ENCODE measurements around the gene CES2.
A peak's percentile ranks its signal among the peaks of the same experiment; 100 is the strongest.
"Not testable (repeated sequence)": the region's sequence is repeated elsewhere in the genome, so short reads cannot be mapped to it uniquely, and the experiment has no call there.

Gene CES2

GRCh38 chr16:66970775-66971720, 35.7 kb downstream of the CES2 start:
- no peaks in the 10 kb centered on the region for H3K36me3 Mint-ChIP-seq (ENCODE audit: low read depth)
- H3K9me3 Mint-ChIP-seq, result no peaks in the 10 kb centered on the region
- H3K27ac Mint-ChIP-seq, result no peak overlapping the region
- no peak for DNase-seq (ENCODE audit: low spot score)
- no peak overlapping the region for H3K4me3 Mint-ChIP-seq
- peaks cover 12% of the 10 kb centered on the region for H3K4me1 Mint-ChIP-seq (ENCODE audit: low read depth)
- H3K27me3 Mint-ChIP-seq (ENCODE audit: low read depth), result no peaks in the 10 kb centered on the region

- Mint-ChIP-seq H3K27me3 (ENCODE audit: low read depth) (no peaks in the 10 kb centered on the region), H3K4me3 (no peak overlapping the region), H3K9me3 (no peaks in the 10 kb centered on the region), H3K36me3 (ENCODE audit: low read depth) (no peaks in the 10 kb centered on the region), H3K27ac (peak overlapping the region; percentile 15), H3K4me1 (ENCODE audit: low read depth) (peaks cover 22% of the 10 kb centered on the region)
- no peak for DNase-seq (ENCODE audit: low spot score)
These were observed 37.7 kb downstream of the CES2 start for GRCh38 chr16:66972983-66973382.

DNA sequence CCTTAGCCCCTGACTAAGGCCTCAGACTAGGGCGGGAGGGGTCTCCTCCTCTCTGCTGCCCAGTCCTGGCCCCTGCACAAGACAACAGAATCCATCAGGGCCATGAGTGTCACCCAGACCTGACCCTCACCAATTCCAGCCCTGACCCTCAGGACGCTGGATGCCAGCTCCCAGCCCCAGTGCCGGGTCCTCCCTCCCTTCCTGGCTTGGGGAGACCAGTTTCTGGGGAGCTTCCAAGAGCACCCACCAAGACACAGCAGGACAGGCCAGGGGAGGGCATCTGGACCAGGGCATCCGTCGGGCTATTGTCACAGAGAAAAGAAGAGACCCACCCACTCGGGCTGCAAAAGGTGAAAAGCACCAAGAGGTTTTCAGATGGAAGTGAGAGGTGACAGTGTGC, 38.4 kb downstream of the CES2 start:
- Mint-ChIP-seq H3K4me1 (ENCODE audit: low read depth) (peaks cover 27% of the 10 kb centered on the region), H3K4me3 (no peak overlapping the region), H3K27me3 (ENCODE audit: low read depth) (no peaks in the 10 kb centered on the region), H3K9me3 (no peaks in the 10 kb centered on the region), H3K27ac (no peak overlapping the region), H3K36me3 (ENCODE audit: low read depth) (no peaks in the 10 kb centered on the region)
- no peak for DNase-seq (ENCODE audit: low spot score)

DNA sequence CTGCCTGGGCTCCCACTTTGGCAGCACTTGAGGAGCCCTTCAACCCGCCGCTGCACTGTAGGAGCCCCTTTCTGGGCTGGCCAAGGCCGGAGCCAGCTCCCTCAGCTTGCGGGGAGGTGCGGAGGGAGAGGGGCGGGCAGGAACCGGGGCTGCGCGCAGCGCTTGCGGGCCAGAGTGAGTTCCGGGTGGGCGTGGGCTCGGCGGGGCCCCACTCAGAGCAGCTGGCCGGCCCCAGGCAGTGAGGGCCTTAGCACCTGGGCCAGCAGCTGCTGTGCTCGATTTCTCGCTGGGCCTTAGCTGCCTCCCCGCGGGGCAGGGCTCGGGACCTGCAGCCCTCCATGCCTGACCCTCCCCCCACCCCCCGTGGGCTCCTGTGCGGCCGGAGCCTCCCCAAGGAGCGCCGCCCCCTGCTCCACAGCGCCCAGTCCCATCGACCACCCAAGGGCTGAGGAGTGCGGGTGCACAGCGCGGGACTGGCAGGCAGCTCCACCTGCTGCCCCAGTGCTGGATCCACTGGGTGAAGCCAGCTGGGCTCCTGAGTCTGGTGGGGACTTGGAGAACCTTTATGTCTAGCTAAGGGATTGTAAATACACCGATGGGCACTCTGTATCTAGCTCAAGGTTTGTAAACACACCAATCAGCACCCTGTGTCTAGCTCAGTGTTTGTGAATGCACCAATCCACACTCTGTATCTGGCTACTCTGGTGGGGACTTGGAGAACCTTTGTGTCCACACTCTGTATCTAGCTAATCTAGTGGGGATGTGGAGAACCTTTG, 39.0 kb downstream of the CES2 start:
- not testable (repeated sequence) for H3K9me3 Mint-ChIP-seq; H3K27me3 Mint-ChIP-seq (ENCODE audit: low read depth); H3K36me3 Mint-ChIP-seq (ENCODE audit: low read depth); DNase-seq (ENCODE audit: low spot score)
- Mint-ChIP-seq H3K27ac (peak overlapping the region; percentile 72), H3K4me1 (ENCODE audit: low read depth) (peaks cover 29% of the 10 kb centered on the region), H3K4me3 (peak overlapping the region; percentile 67)

GRCh38 chr16:66974932-66975246, 39.6 kb downstream of the CES2 start:
- DNase-seq (ENCODE audit: low spot score), result peak; percentile 51
- not testable (repeated sequence) for H3K9me3 Mint-ChIP-seq; H3K27me3 Mint-ChIP-seq (ENCODE audit: low read depth); H3K36me3 Mint-ChIP-seq (ENCODE audit: low read depth)
- Mint-ChIP-seq H3K27ac (peak overlapping the region; percentile 72), H3K4me1 (ENCODE audit: low read depth) (peaks cover 31% of the 10 kb centered on the region), H3K4me3 (peak overlapping the region; percentile 67)

DNA sequence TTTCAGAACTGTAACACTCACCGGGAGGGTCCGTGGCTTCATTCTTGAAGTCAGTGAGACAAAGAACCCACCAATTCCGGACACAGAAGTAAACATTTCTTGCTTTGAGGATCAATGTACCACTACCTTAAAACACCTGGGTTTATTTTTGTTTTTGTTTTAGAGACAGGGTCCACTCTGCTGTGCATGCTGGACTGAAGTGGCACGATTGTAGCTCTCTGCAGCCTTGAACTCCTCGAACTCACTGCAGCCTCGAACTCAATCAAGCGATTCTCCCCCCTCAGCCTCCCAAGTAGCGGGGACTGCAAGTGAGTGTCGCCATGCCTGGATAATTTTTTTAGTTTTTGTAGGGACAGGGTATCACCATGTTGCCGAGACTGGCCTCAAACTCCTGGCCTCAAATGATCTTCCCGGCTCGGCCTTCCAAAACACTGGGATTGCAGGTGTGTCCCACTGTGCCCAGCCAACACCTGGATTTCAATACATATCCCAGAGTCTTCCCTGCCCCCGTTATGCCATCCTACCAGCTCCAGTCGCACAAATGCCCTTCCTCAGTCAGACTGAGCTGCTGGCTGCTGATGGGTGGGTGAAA, 40.1 kb downstream of the CES2 start:
- Mint-ChIP-seq H3K27ac (peak overlapping the region; percentile 72), H3K4me1 (ENCODE audit: low read depth) (peaks cover 31% of the 10 kb centered on the region), H3K27me3 (ENCODE audit: low read depth) (no peaks in the 10 kb centered on the region), H3K9me3 (no peaks in the 10 kb centered on the region), H3K36me3 (ENCODE audit: low read depth) (no peaks in the 10 kb centered on the region), H3K4me3 (peak overlapping the region; percentile 67)
- no peak for DNase-seq (ENCODE audit: low spot score)

GRCh38 chr16:66976746-66977145, 41.4 kb downstream of the CES2 start:
- H3K4me1 Mint-ChIP-seq (ENCODE audit: low read depth), result peaks cover 36% of the 10 kb centered on the region
- no peak for DNase-seq (ENCODE audit: low spot score)
- no peaks in the 10 kb centered on the region for H3K27me3 Mint-ChIP-seq (ENCODE audit: low read depth)
- H3K9me3 Mint-ChIP-seq, result no peaks in the 10 kb centered on the region
- peak overlapping the region; percentile 65 for H3K27ac Mint-ChIP-seq
- no peak overlapping the region for H3K4me3 Mint-ChIP-seq
- H3K36me3 Mint-ChIP-seq (ENCODE audit: low read depth), result no peaks in the 10 kb centered on the region

GRCh38 chr16:66977341-66978113, 42.2 kb downstream of the CES2 start:
- peak overlapping the region; percentile 82 for H3K27ac Mint-ChIP-seq
- H3K9me3 Mint-ChIP-seq, result no peaks in the 10 kb centered on the region
- H3K4me3 Mint-ChIP-seq, result peak overlapping the region; percentile 40
- H3K4me1 Mint-ChIP-seq (ENCODE audit: low read depth), result peaks cover 44% of the 10 kb centered on the region
- H3K27me3 Mint-ChIP-seq (ENCODE audit: low read depth), result no peaks in the 10 kb centered on the region
- peaks cover 5% of the 10 kb centered on the region for H3K36me3 Mint-ChIP-seq (ENCODE audit: low read depth)
- peak; percentile 84 for DNase-seq (ENCODE audit: low spot score)

DNA sequence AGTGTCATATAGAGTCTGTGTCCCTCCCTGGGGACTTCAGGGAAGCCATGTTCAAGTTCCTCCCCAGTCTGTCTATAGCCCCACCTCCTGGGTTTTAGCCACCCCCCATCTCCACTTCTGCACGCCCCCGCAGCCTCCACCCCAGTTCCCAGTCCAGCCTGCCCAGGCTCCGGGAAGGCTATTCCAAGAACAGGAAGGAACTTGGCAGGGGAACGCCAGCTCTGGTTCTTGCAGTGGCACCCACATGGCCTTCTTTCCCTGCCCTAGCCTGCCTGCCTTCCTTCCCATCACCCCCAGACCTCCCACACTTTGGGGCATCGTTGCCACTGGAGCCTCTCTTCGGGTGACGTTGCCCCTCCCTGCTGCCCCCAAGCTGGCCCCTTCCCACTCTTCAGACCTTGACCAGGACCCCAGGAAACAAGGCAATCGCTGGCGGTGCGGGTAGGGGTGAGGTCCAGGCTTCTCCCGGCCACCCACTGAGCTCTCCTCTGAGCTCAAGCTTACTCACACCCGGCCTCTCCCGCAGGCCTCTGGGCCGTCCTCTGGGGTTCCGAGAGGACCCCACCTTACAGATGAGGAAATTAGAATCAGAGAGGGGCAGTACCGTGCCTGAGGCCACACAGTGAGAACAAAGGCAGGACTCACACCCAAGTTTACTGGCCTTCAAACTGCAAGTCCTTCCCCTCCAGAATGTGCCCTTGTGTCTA, 43.8 kb downstream of the CES2 start:
- no peak for DNase-seq (ENCODE audit: low spot score)
- H3K27ac Mint-ChIP-seq, result peak overlapping the region; percentile 62
- no peaks in the 10 kb centered on the region for H3K27me3 Mint-ChIP-seq (ENCODE audit: low read depth)
- H3K9me3 Mint-ChIP-seq, result no peaks in the 10 kb centered on the region
- H3K4me3 Mint-ChIP-seq, result no peak overlapping the region
- peaks cover 6% of the 10 kb centered on the region for H3K36me3 Mint-ChIP-seq (ENCODE audit: low read depth)
- peaks cover 52% of the 10 kb centered on the region for H3K4me1 Mint-ChIP-seq (ENCODE audit: low read depth)

DNA sequence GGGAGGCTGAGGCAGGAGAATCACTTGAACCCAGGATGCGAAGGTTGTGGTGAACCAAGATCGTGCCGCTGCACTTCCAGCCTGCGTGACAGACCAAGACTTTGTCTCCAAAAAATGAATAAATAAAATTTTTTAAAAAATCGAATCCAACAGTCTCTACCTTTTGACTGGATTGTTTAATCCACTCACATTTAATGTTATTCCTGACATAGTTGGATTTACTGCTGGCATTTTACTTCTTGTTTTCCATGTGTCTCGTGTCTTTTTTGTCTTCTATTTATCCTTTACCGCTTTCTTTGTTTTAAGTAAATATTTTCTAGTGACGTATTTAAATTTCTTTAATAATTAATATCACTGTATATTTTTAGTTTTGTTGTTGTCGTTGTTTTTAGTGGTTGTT, 47.7 kb downstream of the CES2 start:
- Mint-ChIP-seq H3K9me3 (no peaks in the 10 kb centered on the region), H3K36me3 (ENCODE audit: low read depth) (peaks cover 11% of the 10 kb centered on the region), H3K27ac (peak overlapping the region; percentile 93), H3K4me3 (no peak overlapping the region), H3K27me3 (ENCODE audit: low read depth) (no peaks in the 10 kb centered on the region), H3K4me1 (ENCODE audit: low read depth) (peaks cover 55% of the 10 kb centered on the region)
- DNase-seq (ENCODE audit: low spot score), result no peak

DNA sequence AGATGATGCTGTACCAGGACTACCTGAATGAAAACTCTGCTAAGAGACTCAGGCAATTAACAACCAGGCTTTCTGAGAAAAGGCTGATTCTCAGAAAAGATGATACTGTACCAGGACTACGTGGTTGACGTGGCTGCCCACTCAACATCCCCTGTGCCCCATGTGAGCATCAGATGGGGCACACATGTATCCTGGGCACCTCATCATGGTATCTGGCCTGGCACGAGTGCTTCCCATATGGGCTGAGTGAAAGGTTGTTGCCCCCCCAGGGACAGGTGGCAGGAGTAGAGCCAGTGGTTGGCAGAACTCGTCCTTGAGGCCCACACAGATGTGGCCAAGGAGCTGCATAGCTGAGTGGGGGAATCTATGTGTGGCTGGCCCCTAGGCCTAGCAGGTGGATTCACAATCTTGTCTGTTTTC, 49.6 kb downstream of the CES2 start:
- H3K4me3 Mint-ChIP-seq, result peak overlapping the region; percentile 54
- H3K36me3 Mint-ChIP-seq (ENCODE audit: low read depth), result peaks cover 11% of the 10 kb centered on the region
- peaks cover 52% of the 10 kb centered on the region for H3K4me1 Mint-ChIP-seq (ENCODE audit: low read depth)
- H3K27ac Mint-ChIP-seq, result peak overlapping the region; percentile 93
- DNase-seq (ENCODE audit: low spot score), result peak; percentile 83
- no peaks in the 10 kb centered on the region for H3K27me3 Mint-ChIP-seq (ENCODE audit: low read depth)
- H3K9me3 Mint-ChIP-seq, result no peaks in the 10 kb centered on the region

DNA sequence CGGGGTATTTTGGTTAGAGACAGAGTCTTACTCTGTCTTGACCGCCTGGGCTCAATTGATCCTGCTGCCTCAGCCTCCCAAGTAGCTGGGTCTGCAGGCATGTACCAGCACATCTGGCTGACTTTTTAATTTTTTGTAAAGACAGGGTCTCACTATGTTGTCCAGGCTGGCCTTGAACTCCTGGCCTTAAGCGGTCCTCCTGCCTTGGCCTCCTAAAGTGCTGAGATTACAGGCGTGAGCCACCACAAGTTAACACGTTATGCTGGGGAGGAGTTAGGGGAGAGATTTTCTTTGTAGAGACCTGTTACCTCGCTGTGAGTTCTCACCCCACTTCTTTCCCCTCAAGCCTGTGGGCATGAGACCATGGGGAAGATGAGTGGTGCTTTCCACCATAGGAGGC, 51.2 kb downstream of the CES2 start:
- Mint-ChIP-seq H3K36me3 (ENCODE audit: low read depth) (peaks cover 11% of the 10 kb centered on the region), H3K27me3 (ENCODE audit: low read depth) (no peaks in the 10 kb centered on the region), H3K4me1 (ENCODE audit: low read depth) (peaks cover 51% of the 10 kb centered on the region), H3K27ac (peak overlapping the region; percentile 82), H3K9me3 (no peaks in the 10 kb centered on the region), H3K4me3 (peak overlapping the region; percentile 62)
- DNase-seq (ENCODE audit: low spot score), result no peak

DNA sequence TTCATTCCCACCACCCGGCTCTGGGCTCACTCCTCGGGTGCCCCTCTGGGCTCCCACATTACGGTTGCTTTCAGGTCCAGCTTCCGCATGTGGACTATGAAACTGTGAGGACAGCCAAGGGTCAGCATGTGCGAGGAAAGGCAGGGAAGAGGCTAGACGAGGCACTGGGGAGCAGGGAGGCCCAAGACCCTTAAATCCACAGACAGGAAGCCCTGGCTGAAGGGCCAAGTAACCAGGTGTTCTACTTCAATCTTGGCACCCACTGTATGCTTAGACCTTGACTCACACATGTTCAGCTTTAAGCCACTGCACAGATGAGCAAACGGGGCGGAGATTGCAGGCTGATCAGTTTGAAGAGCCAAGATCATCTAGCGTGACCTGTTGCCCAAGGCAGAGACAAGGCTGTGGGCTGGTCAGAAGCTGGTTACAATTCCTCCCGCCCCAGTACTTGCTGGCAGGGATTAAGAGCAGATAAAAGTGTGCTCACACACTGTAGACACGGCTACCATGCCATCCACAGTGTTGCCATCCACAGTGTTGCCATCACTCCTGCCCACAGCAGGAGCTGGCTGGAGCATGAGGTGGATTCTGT, 53.0 kb downstream of the CES2 start, which contains the start of gene CES4A:
Gene CES4A, plus strand, starts transcription at position 393 of the 592 bp plus-strand sequence. Its CDS starts 184 bp downstream, at position 577.
- no peak for DNase-seq (ENCODE audit: low spot score)
- Mint-ChIP-seq H3K9me3 (no peaks in the 10 kb centered on the region), H3K36me3 (ENCODE audit: low read depth) (peaks cover 5% of the 10 kb centered on the region), H3K27me3 (ENCODE audit: low read depth) (no peaks in the 10 kb centered on the region), H3K27ac (peak within 1 kb of the TSS; percentile 80), H3K4me1 (ENCODE audit: low read depth) (peaks cover 45% of the 10 kb centered on the region), H3K4me3 (peak within 1 kb of the TSS; percentile 63)

Measured in T-helper 2 cell treated with Interferon-gamma antibody and Interleukin-4, amounts not matched to agents 5 μg/mL and 100 μg/mL, for 36 hours (primary cell).